CD4-positive, alpha-beta T cell (primary cell): ENCODE results near the gene TRERF1. TPM values are rescaled to one million over a fixed set of nuclear protein-coding genes. Genes with fewer than 3 reads are reported as not detected.

Experiments used
- ATAC-seq: fragments of 200-7000 bp; cut with Tn5 transposase; one replicate; pipeline ENCODE4 v1.10.0; 2022; ENCODE audit warnings: mild to moderate bottlenecking; ENCODE audit not compliant: poor library complexity
- CTCF ChIA-PET: fragments of 350-600 bp; sonication (Branson Sonifier 250); formaldehyde crosslinking; loops from one replicate; lab custom pipeline; 2021; ENCODE audit warnings: antibody characterized with exemption, inconsistent platforms; lab: Charles Lee
- POLR2A ChIA-PET: fragments of 350-600 bp; sonication (Branson Sonifier 250); formaldehyde crosslinking; loops from one replicate; lab custom pipeline; 2021; ENCODE audit warnings: antibody characterized with exemption, inconsistent platforms; lab: Charles Lee
- DNase-seq, 14 experiments: peaks; one replicate each; pipeline ENCODE4 v3.0.0-alpha.2; 2013 to 2020; ENCODE audit warnings: mixed read lengths in 2 of 14
- H3K27ac ChIP-seq, 2 donors: one replicate each; pipeline versions ENCODE4 v1.5.1 to v1.7.0; 2013; ENCODE audit warnings: low read length in 2 of 2, low read depth in 1 of 2, mild to moderate bottlenecking in 1 of 2
- H3K27me3 ChIP-seq, 2 experiments: 1 replicate in 1 of 2; 2 replicates in 1 of 2; pipeline versions ENCODE4 v1.6.1 to v1.7.0; 2013; ENCODE audit warnings: low read length in 2 of 2, control low read depth in 1 of 2, mild to moderate bottlenecking in 1 of 2, moderate library complexity in 1 of 2; ENCODE audit not compliant: insufficient read depth in 2 of 2, control insufficient read depth in 1 of 2
- H3K36me3 ChIP-seq: one replicate; pipeline ENCODE4 v1.6.1; 2013; ENCODE audit warnings: low read length, control low read depth; ENCODE audit not compliant: insufficient read depth
- H3K4me1 ChIP-seq: one replicate; pipeline ENCODE4 v1.6.1; 2013; ENCODE audit warnings: low read length, control low read depth; ENCODE audit not compliant: insufficient read depth
- H3K4me3 ChIP-seq: one replicate; pipeline ENCODE4 v1.5.1; 2013; ENCODE audit warnings: mild to moderate bottlenecking, low read length, moderate library complexity
- H3K9me3 ChIP-seq, 2 experiments: 1 replicate in 1 of 2; 2 replicates in 1 of 2; pipeline versions ENCODE4 v1.6.1 to v1.7.0; 2013; ENCODE audit warnings: low read length in 2 of 2, mild to moderate bottlenecking in 2 of 2, control low read depth in 1 of 2, moderate library complexity in 1 of 2; ENCODE audit not compliant: control insufficient read depth in 1 of 2, insufficient read depth in 1 of 2
- H3K27ac Mint-ChIP-seq: one replicate; pipeline ENCODE4 v1.8.0; 2020; ENCODE audit warnings: mixed read lengths
- H3K27me3 Mint-ChIP-seq: one replicate; pipeline ENCODE4 v1.8.0; 2021; ENCODE audit warnings: mixed read lengths
- H3K36me3 Mint-ChIP-seq: one replicate; pipeline ENCODE4 v1.8.0; 2021; ENCODE audit warnings: low read depth, mixed read lengths
- H3K4me1 Mint-ChIP-seq: one replicate; pipeline ENCODE4 v1.8.0; 2021; ENCODE audit warnings: low read depth, mixed read lengths
- H3K4me3 Mint-ChIP-seq: one replicate; pipeline ENCODE4 v1.8.0; 2020; ENCODE audit warnings: mild to moderate bottlenecking, mixed read lengths
- H3K9me3 Mint-ChIP-seq: one replicate; pipeline ENCODE4 v1.8.0; 2020; ENCODE audit warnings: mixed read lengths
- CTCF ChIP-seq: fragments of 200-600 bp; IDR thresholded peaks from one replicate; pipeline ENCODE4 v1.8.0; 2022; ENCODE audit warnings: antibody characterized with exemption, mild to moderate bottlenecking
- intact Hi-C, 2 experiments: fragments of 100-400 bp; cut with DNase I in 1 of 2; cut with micrococcal nuclease in 1 of 2; formaldehyde crosslinking; loops; one replicate each; pipeline versions ENCODE4 v1.15.1 to v1.9.0; 2023 to 2025; cut with DNase I, micrococcal nuclease
- total RNA-seq, 174 experiments: library from RNA in 2 of 174; stranded (reverse) in 2 of 174; gene quantifications; one replicate each; pipeline ENCODE4 v1.2.3 and lab custom pipeline; 2021 to 2026

Gene TRERF1
- total RNA-seq, 2 experiments from 2014 or later, result 31.0 to 31.7 TPM

- peaks cover 12% of the 10 kb centered on the region for H3K4me1 Mint-ChIP-seq
Observed at GRCh38 chr6:42268835-42269204, 182.9 kb downstream of the TRERF1 start.

DNA sequence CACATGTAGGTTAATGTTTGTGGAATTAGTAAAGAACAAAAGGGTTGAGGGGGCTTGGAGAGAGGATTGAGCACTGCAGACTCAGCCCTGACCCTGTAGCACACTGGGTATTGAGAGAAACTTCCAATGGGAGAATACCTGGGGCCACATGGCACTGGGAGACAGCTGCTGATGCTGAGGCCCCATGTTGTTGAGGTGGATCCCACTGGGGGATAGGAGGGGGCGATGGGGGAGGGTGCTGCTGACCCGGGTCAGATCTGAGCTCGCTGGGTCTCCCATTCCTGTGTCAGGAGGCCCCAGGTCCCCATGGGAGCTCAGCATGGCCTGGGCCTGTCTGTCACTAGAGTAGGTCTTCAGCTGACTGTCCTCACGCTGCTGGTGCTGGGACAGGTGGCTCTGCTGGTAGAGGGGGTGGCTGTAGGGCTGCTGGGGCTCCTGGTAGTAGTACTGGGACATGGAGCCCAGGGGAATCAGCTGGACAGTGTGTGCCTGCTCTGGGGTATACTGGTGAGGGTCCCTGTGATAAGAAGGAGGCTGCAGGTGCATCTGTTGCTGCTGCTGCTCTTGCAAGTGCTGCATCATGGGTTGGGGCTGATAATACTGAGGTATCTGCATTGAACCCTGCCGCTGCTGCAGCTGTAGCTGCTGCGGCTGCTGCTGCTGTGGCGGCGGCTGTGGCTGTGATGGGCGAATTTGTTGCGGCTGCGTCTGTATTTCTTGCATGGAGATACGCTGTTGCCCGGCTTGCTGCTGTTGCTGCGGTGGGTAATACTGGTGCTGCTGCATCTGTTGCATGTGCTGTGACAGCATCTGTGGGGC is 183.5 kb downstream of the TRERF1 start:
- Mint-ChIP-seq H3K9me3 (no peaks in the 10 kb centered on the region), H3K27ac (no peak overlapping the region), H3K36me3 (peaks cover 56% of the 10 kb centered on the region), H3K4me3 (no peak overlapping the region), H3K27me3 (no peaks in the 10 kb centered on the region), H3K4me1 (peaks cover 12% of the 10 kb centered on the region)
- no peak for TF ChIP-seq CTCF
- DNase-seq (no peak), ATAC-seq (no peak)
- CTCF ChIA-PET, result no interaction called here
- POLR2A ChIA-PET, result no interaction called here
- Histone ChIP-seq H3K27ac (no peak overlapping the region), H3K9me3 (no peaks in the 10 kb centered on the region), H3K36me3 (peaks cover 28% of the 10 kb centered on the region), H3K4me3 (no peak overlapping the region), H3K27me3 (no peaks in the 10 kb centered on the region), H3K4me1 (no peaks in the 10 kb centered on the region)
- intact Hi-C loops, result no loop called here

More at GRCh38 chr6:42268835-42269204, 182.9 kb downstream of the TRERF1 start:
- ChIA-PET POLR2A (no interaction called here), CTCF (no interaction called here)
- H3K9me3 Mint-ChIP-seq, result no peaks in the 10 kb centered on the region
- Histone ChIP-seq H3K9me3 (no peaks in the 10 kb centered on the region), H3K36me3 (peaks cover 26% of the 10 kb centered on the region), H3K27ac (no peak overlapping the region), H3K4me1 (no peaks in the 10 kb centered on the region), H3K4me3 (no peak overlapping the region), H3K27me3 (no peaks in the 10 kb centered on the region)
- H3K27ac Mint-ChIP-seq, result no peak overlapping the region
- TF ChIP-seq CTCF, result no peak
- H3K36me3 Mint-ChIP-seq, result peaks cover 50% of the 10 kb centered on the region
- intact Hi-C loops, result no loop called here
- DNase-seq (no peak), ATAC-seq (no peak)
- H3K4me3 Mint-ChIP-seq, result no peak overlapping the region
- H3K27me3 Mint-ChIP-seq, result no peaks in the 10 kb centered on the region

DNA sequence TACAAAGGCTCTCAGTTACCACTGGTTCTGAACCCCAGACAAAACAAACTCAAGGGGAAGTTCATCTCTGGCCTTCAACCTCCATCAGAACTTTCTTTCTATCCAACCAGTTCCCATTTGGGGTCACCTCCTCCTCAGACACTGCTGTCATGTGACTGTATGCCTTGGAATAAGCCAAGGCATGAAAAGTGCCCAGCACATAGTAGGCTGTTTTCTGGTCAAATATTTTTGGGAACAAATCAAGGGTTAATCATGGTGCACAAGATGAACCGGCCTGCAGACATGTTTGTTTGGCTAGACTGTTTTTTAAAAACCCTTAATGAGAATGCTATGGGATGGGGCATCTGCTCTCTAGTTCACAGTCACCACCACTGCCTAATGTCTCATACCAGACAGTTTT is 185.2 kb downstream of the TRERF1 start:
- no peak for TF ChIP-seq CTCF
- no peak overlapping the region for H3K27ac Mint-ChIP-seq
- no peaks in the 10 kb centered on the region for H3K27me3 Mint-ChIP-seq
- peaks cover 70% of the 10 kb centered on the region for H3K36me3 Mint-ChIP-seq
- H3K4me3 Mint-ChIP-seq, result no peak overlapping the region
- no peaks in the 10 kb centered on the region for H3K9me3 Mint-ChIP-seq
- Histone ChIP-seq H3K4me1 (no peaks in the 10 kb centered on the region), H3K27ac (no peak overlapping the region), H3K27me3 (no peaks in the 10 kb centered on the region), H3K36me3 (peaks cover 33% of the 10 kb centered on the region), H3K4me3 (no peak overlapping the region), H3K9me3 (no peaks in the 10 kb centered on the region)
- ChIA-PET POLR2A (no interaction called here), CTCF (no interaction called here)
- intact Hi-C loops, result no loop called here
- DNase-seq, result no peak
- peaks cover 12% of the 10 kb centered on the region for H3K4me1 Mint-ChIP-seq
- ATAC-seq, result no peak
